AG04450 (cell line): Measurements from ENCODE around the gene PLEKHG2. TPM values are rescaled to one million over a fixed set of nuclear protein-coding genes. Genes with fewer than 3 reads are reported as not detected.

ENCODE experiments used
- CTCF ChIA-PET: fragments of 300-600, 350-600 bp; formaldehyde crosslinking; extraction: SDS; loops from one replicate; lab custom pipeline; 2022; ENCODE audit warnings: antibody characterized with exemption, inconsistent platforms; lab: Charles Lee
- POLR2A ChIA-PET: fragments of 350-600 bp; formaldehyde crosslinking; extraction: SDS; loops from one replicate; lab custom pipeline; 2021; ENCODE audit warnings: antibody characterized with exemption, inconsistent platforms; lab: Yijun Ruan, JAX
- DNase-seq: peaks from one replicate; pipeline ENCODE4 v3.0.0-alpha.2; 2011; ENCODE audit warnings: low read depth, low spot score
- H3K27ac ChIP-seq: one replicate; pipeline ENCODE4 v1.5.1; 2012; ENCODE audit warnings: low read depth, low read length, control low read depth
- H3K27me3 ChIP-seq: one replicate; pipeline ENCODE4 v1.6.0; 2012; ENCODE audit warnings: low read length; ENCODE audit not compliant: control insufficient read depth, insufficient read depth
- H3K4me3 ChIP-seq: 2 replicates; pipeline ENCODE4 v1.5.1; 2011; ENCODE audit warnings: mild to moderate bottlenecking, low read depth, low read length, control low read depth
- H3K9me3 ChIP-seq: 2 replicates; pipeline ENCODE4 v1.5.1; 2012; ENCODE audit warnings: low read length; ENCODE audit not compliant: control insufficient read depth, insufficient read depth
- polyA plus RNA-seq: library from polyadenylated mRNA; depleted of rRNA; stranded (reverse); fragments of >200 nt; gene quantifications from 2 replicates; pipeline ENCODE4 v1.2.3, GENCODE V29; 2011
- TF ChIP-seq, protein P1 (sequence below): IDR thresholded peaks from 2 replicates; pipeline ENCODE4 v1.5.1; 2011; ENCODE audit warnings: low read depth, low read length, control low read depth, inconsistent platforms

Gene PLEKHG2
- polyA plus RNA-seq, 1 experiment: 12.3 TPM

DNA sequence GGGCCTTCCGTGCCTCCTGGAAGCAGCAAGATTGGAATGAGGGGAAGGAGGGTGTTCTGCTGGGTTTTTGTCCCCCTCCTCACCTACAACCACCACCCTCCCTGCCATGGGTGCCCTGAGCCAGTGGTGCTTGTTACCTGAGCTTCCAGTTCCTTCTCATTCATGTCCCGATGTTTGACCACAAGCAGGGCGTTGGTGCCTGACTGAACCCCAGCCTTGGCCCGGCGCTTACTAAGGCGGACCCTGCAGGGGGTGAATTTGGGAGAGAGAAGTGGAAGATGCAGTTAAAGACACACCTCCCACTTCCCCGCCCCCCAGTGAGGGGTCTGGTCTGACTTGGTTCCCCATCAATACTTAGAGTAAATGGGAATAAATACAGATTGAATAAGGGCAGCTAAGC lies 25.9 kb upstream of the PLEKHG2 start:
- POLR2A ChIA-PET: no interaction called here
- no peak overlapping the region for H3K4me3 ChIP-seq
- CTCF ChIA-PET: interaction anchor here (1.2 kb wide), 1 partner anchor 10 kb away, joined by 3 read pairs; no protein-coding TSS in a partner anchor

DNA sequence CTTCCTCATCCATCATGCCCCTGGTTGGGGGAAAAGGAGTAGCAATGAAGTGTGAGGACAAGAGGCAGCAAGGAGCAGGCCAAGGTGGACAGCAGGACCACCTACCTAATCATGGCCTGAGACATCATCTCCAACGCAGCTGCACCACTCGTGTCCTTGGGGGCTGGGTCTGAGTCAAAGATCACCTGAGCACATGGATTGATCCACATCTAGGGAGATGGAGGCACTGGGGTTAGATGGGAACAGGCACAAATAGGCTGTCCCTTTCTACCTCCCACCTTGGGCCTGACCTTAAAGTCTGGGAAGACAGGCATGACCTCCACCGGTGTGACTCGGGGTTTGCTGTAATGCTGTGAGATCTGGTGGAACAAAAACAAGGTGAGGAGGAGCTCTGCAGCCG lies 23.8 kb upstream of the PLEKHG2 start:
- DNase-seq: no peak
- ChIA-PET POLR2A (interaction anchor here (1.4 kb wide), 1 partner anchor 17 kb away, joined by 4 read pairs; no protein-coding TSS in a partner anchor), CTCF (interaction anchor here (0.8 kb wide), 1 partner anchor 9 kb away, joined by 4 read pairs; no protein-coding TSS in a partner anchor)
- Histone ChIP-seq H3K4me3 (no peak overlapping the region), H3K9me3 (peaks cover 3% of the 10 kb centered on the region; the same call in 1 of the 2 replicates), H3K27ac (no peak overlapping the region), H3K27me3 (no peaks in the 10 kb centered on the region)
- TF ChIP-seq, protein P1, sequence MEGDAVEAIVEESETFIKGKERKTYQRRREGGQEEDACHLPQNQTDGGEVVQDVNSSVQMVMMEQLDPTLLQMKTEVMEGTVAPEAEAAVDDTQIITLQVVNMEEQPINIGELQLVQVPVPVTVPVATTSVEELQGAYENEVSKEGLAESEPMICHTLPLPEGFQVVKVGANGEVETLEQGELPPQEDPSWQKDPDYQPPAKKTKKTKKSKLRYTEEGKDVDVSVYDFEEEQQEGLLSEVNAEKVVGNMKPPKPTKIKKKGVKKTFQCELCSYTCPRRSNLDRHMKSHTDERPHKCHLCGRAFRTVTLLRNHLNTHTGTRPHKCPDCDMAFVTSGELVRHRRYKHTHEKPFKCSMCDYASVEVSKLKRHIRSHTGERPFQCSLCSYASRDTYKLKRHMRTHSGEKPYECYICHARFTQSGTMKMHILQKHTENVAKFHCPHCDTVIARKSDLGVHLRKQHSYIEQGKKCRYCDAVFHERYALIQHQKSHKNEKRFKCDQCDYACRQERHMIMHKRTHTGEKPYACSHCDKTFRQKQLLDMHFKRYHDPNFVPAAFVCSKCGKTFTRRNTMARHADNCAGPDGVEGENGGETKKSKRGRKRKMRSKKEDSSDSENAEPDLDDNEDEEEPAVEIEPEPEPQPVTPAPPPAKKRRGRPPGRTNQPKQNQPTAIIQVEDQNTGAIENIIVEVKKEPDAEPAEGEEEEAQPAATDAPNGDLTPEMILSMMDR: no peak

More for the DNA sequence above, 25.9 kb upstream of the PLEKHG2 start:
- Histone ChIP-seq H3K9me3 (peaks cover 3% of the 10 kb centered on the region; the same call in 1 of the 2 replicates), H3K27me3 (no peaks in the 10 kb centered on the region), H3K27ac (no peak overlapping the region)
- no peak for DNase-seq
- TF ChIP-seq, protein P1: no peak

DNA sequence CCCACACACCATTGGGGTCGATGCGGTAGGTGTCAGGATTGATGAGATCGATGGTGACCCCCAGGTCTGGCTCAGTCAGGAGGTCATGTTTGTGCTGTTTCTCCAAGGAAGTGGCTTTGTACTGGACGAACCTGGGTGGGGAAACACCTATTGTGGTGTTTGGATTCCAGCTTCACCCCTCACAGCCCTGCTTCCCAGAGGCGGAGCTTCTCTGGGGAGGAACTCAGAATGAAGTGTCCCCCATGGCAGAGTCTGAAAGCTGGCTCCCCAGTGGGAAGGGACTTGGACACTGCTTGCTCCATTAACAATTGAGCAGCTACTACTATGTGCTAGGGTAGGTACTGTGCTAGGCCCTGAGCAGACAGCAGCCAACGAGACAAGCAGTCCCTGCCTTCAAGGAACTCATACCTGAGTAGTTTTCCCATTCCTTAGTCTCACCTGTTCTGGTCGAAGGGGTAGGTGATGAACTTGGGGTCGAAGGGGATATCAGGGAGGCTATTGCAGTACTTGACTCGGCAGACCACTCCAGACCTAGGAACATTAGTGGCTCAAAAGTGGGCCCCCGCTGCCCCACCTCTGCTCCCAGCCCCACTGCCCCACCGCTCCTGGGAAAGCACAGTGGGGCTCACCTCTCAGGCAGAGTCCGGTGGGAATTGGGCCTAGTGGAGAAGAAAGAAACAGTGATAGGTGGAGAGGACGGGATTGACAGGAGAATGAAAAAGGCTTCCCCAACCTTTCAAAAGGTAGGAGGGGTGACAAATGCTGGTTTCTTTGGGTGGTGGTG lies 22.6 kb upstream of the PLEKHG2 start:
- POLR2A ChIA-PET: interaction anchor here (1.6 kb wide), 1 partner anchor 31 kb away, joined by 4 read pairs; no protein-coding TSS in a partner anchor
- TF ChIP-seq, protein P1: no peak

DNA sequence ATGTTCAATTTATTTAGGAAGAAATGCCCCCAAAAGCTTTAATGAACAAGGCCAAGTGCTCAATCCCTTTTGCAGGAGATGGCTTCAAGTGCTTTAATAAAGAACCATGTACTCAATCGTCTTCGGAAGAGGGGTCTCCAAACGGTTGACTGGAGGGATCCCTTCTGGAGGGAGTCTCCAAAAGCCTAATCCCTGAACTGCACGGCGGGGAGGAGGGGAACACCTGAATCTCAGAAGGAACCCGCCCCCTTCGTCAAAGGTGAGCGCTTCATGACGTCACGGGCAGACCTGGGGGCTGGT lies 22.1 kb upstream of the PLEKHG2 start:
- H3K9me3 ChIP-seq: peaks cover 3% of the 10 kb centered on the region; the same call in 1 of the 2 replicates
- H3K27ac ChIP-seq: peak overlapping the region; percentile 94
- H3K4me3 ChIP-seq: peak overlapping the region; percentile 99
- ChIA-PET POLR2A (interaction anchor here (0.6 to 2.0 kb wide), 12 partner anchors 11 to 357 kb away, joined by 3 to 27 read pairs (median 8); partner anchors contain the start of genes PLEKHG2, RPS16, SAMD4B and ZFP36), CTCF (no interaction called here)
- TF ChIP-seq, protein P1: no peak
- no peaks in the 10 kb centered on the region for H3K27me3 ChIP-seq
- no peak for DNase-seq

More for the DNA sequence above, 22.6 kb upstream of the PLEKHG2 start:
- peak overlapping the region; percentile 99 for H3K4me3 ChIP-seq
- DNase-seq: no peak
- peaks cover 3% of the 10 kb centered on the region; the same call in 1 of the 2 replicates for H3K9me3 ChIP-seq
- CTCF ChIA-PET: no interaction called here
- H3K27me3 ChIP-seq: no peaks in the 10 kb centered on the region
- no peak overlapping the region for H3K27ac ChIP-seq
